HEK293T (cell line): Measurements from ENCODE around the gene CASZ1.

Experiments
- CTCF ChIA-PET: fragments of 350-600 bp; formaldehyde crosslinking; extraction: SDS; loops from one replicate; lab custom pipeline; 2021; ENCODE audit warnings: antibody characterized with exemption, inconsistent platforms; lab: Yijun Ruan, JAX
- POLR2A ChIA-PET: fragments of 350-600 bp; formaldehyde crosslinking; extraction: SDS; loops from one replicate; lab custom pipeline; 2020; ENCODE audit warnings: antibody characterized with exemption, inconsistent platforms; lab: Yijun Ruan, JAX
- DNase-seq: peaks from one replicate; pipeline ENCODE4 v3.0.0; 2012; ENCODE audit warnings: mixed read lengths; ENCODE audit errors: extremely low spot score
- ARNT ChIP-seq: fragments of 450-650 bp; IDR thresholded peaks from 2 replicates; pipeline ENCODE4 v1.6.1; 2017; ENCODE audit warnings: mild to moderate bottlenecking
- BHLHE40 ChIP-seq: fragments of 450-650 bp; IDR thresholded peaks from 2 replicates; pipeline ENCODE4 v1.6.1; 2016; ENCODE audit warnings: mild to moderate bottlenecking, moderate library complexity, borderline replicate concordance
- CTBP1 ChIP-seq: fragments of 450-650 bp; IDR thresholded peaks from 2 replicates; pipeline ENCODE4 v1.6.1; 2016; ENCODE audit warnings: borderline replicate concordance
- ELF4 ChIP-seq: fragments of 450-650 bp; IDR thresholded peaks from 2 replicates; pipeline ENCODE4 v1.6.1; 2017; ENCODE audit warnings: antibody characterized with exemption
- FOXA1 ChIP-seq: fragments of 450-650 bp; IDR thresholded peaks from 2 replicates; pipeline ENCODE4 v1.6.1; 2016; ENCODE audit warnings: mild to moderate bottlenecking
- FOXK2 ChIP-seq: fragments of 450-650 bp; IDR thresholded peaks from 2 replicates; pipeline ENCODE4 v1.6.1; 2016; ENCODE audit warnings: mild to moderate bottlenecking
- FOXM1 ChIP-seq: fragments of 450-650 bp; IDR thresholded peaks from 2 replicates; pipeline ENCODE4 v1.6.1; 2017; ENCODE audit warnings: mild to moderate bottlenecking, borderline replicate concordance
- HDGF ChIP-seq: fragments of 450-650 bp; IDR thresholded peaks from 2 replicates; pipeline ENCODE4 v1.6.1; 2017; ENCODE audit warnings: antibody characterized with exemption, borderline replicate concordance
- L3MBTL2 ChIP-seq: fragments of 450-650 bp; conservative IDR thresholded peaks from 2 replicates; pipeline ENCODE4 v1.6.1; 2016; ENCODE audit warnings: mild to moderate bottlenecking
- LEF1 ChIP-seq: fragments of 450-650 bp; IDR thresholded peaks from 2 replicates; pipeline ENCODE4 v1.6.1; 2017; ENCODE audit warnings: mild to moderate bottlenecking, borderline replicate concordance
- NFRKB ChIP-seq: fragments of 450-650 bp; IDR thresholded peaks from 2 replicates; pipeline ENCODE4 v1.6.1; 2016; ENCODE audit warnings: mild to moderate bottlenecking, moderate library complexity
- PKNOX1 ChIP-seq: fragments of 450-650 bp; IDR thresholded peaks from 2 replicates; pipeline ENCODE4 v1.6.1; 2016
- SP1 ChIP-seq: fragments of 450-650 bp; IDR thresholded peaks from 2 replicates; pipeline ENCODE4 v1.6.1; 2017
- SUZ12 ChIP-seq: fragments of 450-650 bp; IDR thresholded peaks from 2 replicates; pipeline ENCODE4 v1.6.1; 2016; ENCODE audit warnings: mild to moderate bottlenecking
- TARDBP ChIP-seq: fragments of 450-650 bp; IDR thresholded peaks from 2 replicates; pipeline ENCODE4 v1.6.1; 2016
- ZNF384 ChIP-seq: fragments of 450-650 bp; IDR thresholded peaks from 2 replicates; pipeline ENCODE4 v1.6.1; 2016

The CASZ1 gene

GRCh38 chr1:10799726-10800125, 3.3 kb upstream of the CASZ1 start:
- TF ChIP-seq TARDBP (no peak), FOXK2 (no peak), FOXM1 (no peak), ARNT (no peak), CTBP1 (no peak), FOXA1 (no peak), LEF1 (no peak), NFRKB (no peak), L3MBTL2 (no peak), BHLHE40 (no peak), HDGF (no peak), PKNOX1 (no peak), SUZ12 (no peak)
- no peak for DNase-seq
- POLR2A ChIA-PET, result interaction anchor here (0.6 kb wide), 1 partner anchor 183 kb away, joined by 3 read pairs; no protein-coding TSS in a partner anchor
- CTCF ChIA-PET, result no interaction called here

- DNase-seq, result no peak
- POLR2A ChIA-PET, result no interaction called here
- CTCF ChIA-PET, result interaction anchor here (0.8 to 0.9 kb wide), 2 partner anchors 116 to 258 kb away, joined by 3 read pairs; no protein-coding TSS in a partner anchor
- TF ChIP-seq TARDBP (no peak), SP1 (no peak), ZNF384 (no peak), HDGF (no peak), BHLHE40 (no peak), FOXA1 (no peak), PKNOX1 (no peak), NFRKB (no peak), ELF4 (no peak), SUZ12 (no peak), CTBP1 (no peak), FOXM1 (no peak), L3MBTL2 (no peak)
These were observed 997 bp downstream of the CASZ1 start for GRCh38 chr1:10795276-10796021.

GRCh38 chr1:10794724-10795275, 1.6 kb downstream of the CASZ1 start:
- ChIA-PET POLR2A (no interaction called here), CTCF (interaction anchor here (0.8 to 0.9 kb wide), 2 partner anchors 116 to 258 kb away, joined by 3 read pairs; no protein-coding TSS in a partner anchor)
- DNase-seq, result no peak
- TF ChIP-seq FOXA1 (no peak), PKNOX1 (peak; percentile 66)

- TF ChIP-seq SUZ12 (no peak), PKNOX1 (no peak), ELF4 (no peak), SP1 (no peak), ARNT (no peak), ZNF384 (no peak), LEF1 (no peak), NFRKB (no peak), FOXK2 (no peak), FOXA1 (no peak), FOXM1 (no peak), HDGF (no peak), L3MBTL2 (no peak; the same call in 1 of the 2 replicates)
- ChIA-PET POLR2A (interaction anchor here (1.0 kb wide), 1 partner anchor 11 kb away, joined by 3 read pairs; no protein-coding TSS in a partner anchor), CTCF (interaction anchor here (0.6 to 1.3 kb wide), 3 partner anchors 11 to 103 kb away, joined by 3 to 4 read pairs (median 3); no protein-coding TSS in a partner anchor)
- DNase-seq, result no peak
These were observed 3.3 kb downstream of the CASZ1 start for GRCh38 chr1:10793129-10793651.

- POLR2A ChIA-PET, result no interaction called here
These were observed 5.1 kb downstream of the CASZ1 start for GRCh38 chr1:10791105-10791951.

More at GRCh38 chr1:10791105-10791951, 5.1 kb downstream of the CASZ1 start:
- CTCF ChIA-PET, result interaction anchor here (0.6 to 0.9 kb wide), 2 partner anchors 41 to 151 kb away, joined by 3 to 4 read pairs; no protein-coding TSS in a partner anchor
- DNase-seq, result no peak
- TF ChIP-seq PKNOX1 (peak; percentile 75), ZNF384 (peak; percentile 76), L3MBTL2 (no peak)
